Activated naive CD4-positive, alpha-beta T cell treated with anti-CD3 and anti-CD28 coated beads, Interleukin-2, amount 50 U/mL, for 72 hours (primary cell): ENCODE data around the gene VARS2. TPM values are rescaled to one million over a fixed set of nuclear protein-coding genes. Genes with fewer than 3 reads are reported as not detected.

Experiments used
- ATAC-seq, 2 donors: fragments of 150-1000 bp; cut with Tn5 transposase; 2 replicates each; pipeline ENCODE4 v1.10.0; 2021; ENCODE audit warnings: mild to moderate bottlenecking in 2 of 2, moderate library complexity in 2 of 2
- DNase-seq, 2 donors: peaks; one replicate each; pipeline ENCODE4 v3.0.0; 2021 to 2022; ENCODE audit warnings: low spot score in 2 of 2
- H3K27ac Mint-ChIP-seq, 2 donors: one replicate each; pipeline ENCODE4 v1.8.0; 2022; ENCODE audit warnings: mild to moderate bottlenecking in 2 of 2, mixed read lengths in 2 of 2
- H3K36me3 Mint-ChIP-seq, 2 donors: one replicate each; pipeline ENCODE4 v1.8.0; 2022; ENCODE audit warnings: mixed read lengths in 2 of 2
- H3K9me3 Mint-ChIP-seq, 2 donors: one replicate each; pipeline ENCODE4 v1.8.0; 2022; ENCODE audit warnings: mixed read lengths in 2 of 2
- total RNA-seq, 2 donors: library from RNA; stranded (reverse); gene quantifications; one replicate each; pipeline ENCODE4 v1.2.3, GENCODE V29; 2022

VARS2 gene
- total RNA-seq, 2 donors from 2014 or later: 55.1 to 55.7 TPM

DNA sequence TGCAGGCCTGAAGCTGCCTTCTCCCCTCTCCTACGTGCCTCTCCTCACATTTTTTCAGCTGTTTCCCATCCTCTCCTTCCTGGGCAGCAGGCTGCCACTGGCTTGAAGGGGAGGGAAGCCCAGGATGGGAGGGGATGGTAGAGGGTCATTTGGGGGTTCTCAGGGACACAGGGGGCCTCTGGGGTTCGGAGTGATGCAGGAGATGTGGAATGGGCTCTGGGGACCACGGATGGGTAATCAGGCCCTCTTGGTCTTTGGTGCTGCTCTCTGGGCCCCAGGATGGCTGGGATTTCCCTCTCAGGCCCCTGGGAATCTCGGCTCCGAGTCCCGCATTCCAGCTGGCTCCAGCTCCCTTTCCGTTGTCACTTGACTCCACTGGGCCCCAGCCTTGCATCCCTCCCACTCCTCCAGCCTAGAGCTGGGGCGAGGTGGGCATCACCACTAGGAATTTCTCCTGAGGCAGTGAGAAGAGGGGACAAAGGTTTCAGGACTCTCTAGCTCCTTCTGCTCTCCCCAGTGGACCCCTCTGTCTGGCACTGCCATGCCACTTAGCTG lies 31.8 kb upstream of the VARS2 start:
- peak in 1 of 2 donors; percentile 54 for DNase-seq
- no peaks in the 10 kb centered on the region for H3K9me3 Mint-ChIP-seq
- peak overlapping the region in 1 of 2 donors; percentile 37 for H3K27ac Mint-ChIP-seq
- H3K36me3 Mint-ChIP-seq: no peaks in the 10 kb centered on the region
- ATAC-seq: no peak

DNA sequence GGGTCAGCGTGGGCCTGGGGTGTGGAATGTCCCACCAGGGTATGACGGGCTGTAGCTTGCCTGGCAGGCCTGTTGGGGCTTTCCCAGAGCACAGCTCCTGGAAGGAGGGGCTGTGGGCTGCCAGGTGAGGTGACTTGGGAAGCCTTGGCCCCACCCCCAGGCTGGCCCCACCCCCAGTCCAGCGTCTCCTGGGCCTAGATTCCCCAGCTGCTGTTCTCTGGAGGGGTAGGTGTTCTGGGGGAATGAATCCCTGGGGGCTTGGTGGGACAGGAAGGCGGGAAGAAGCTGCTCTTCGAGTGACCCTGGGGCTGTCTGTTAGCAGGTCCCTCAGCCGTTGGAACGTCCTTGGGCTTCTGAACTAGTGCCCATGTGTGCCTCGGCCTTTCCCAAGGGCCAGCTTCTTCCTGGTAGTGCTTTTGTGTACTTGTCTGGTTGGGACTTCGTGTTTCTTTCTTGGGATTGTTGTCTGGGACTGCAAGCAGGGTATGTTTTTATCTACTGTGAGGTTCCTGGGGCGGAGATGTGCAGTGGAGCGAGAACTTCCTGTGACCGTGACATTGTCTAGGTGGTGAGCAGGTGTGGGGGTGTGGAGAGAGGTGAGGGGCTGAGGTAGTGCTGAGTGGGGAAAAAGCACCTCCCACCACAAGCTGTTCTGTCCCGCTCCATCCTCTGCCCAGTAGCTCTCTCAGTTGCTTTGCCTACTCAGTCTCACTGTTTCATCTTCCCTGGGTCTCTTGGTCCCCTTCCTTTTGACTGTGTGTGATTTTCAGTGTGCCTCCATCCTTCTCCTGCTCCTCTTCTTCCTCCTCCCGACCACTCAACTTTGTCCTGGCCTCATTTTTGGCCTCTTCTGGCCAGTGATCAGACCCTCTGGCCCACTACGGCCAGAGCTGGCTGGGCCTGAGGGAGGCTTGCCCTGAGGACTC lies 31.0 kb upstream of the VARS2 start:
- peak overlapping the region in 1 of 2 donors; percentile 61 for H3K27ac Mint-ChIP-seq
- ATAC-seq (no peak), DNase-seq (no peak)
- H3K9me3 Mint-ChIP-seq: no peaks in the 10 kb centered on the region
- no peaks in the 10 kb centered on the region for H3K36me3 Mint-ChIP-seq

DNA sequence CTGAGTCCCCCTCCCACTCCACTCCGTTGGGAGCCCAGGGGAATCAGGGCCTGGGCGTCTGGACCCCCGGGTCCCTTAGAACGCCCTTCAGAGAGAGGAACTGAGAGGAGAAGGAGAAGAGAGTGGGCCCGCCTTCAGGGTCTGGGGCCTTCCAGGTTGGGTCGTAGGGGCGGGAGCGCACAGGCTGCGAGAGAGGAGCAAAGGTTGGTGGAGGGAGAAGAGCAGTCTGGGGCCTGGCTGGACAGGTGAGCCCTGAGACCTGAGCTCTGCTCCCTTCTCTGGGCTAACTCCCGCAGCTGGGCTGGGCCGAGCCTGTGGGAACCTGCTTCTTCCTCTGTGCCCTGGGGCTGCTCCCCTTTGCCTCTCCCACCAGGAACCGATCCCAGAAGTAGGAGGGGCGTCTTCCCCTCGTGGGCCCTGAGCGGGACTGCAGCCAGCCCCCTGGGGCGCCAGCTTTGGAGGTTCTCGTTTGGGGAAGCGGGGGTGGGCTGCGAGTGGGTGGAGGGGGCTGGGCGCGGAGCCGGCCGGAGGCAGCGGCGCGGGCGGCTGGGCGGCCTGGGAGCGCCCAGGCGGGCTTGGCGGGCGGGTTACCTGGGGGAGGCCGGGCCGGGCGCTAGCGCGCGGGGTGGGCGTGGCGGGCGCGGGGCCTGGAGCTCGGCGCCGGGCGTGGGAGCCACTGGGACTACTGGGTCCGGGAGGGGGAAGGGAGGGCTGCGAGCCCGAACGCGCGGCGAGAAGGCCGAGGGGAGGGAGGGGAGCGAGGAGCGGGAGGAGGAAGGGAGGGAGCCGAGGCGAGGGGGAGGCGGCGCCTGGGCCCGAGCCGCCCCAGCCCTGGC lies 30.1 kb upstream of the VARS2 start, which contains the start of gene DDR1:
Gene DDR1, plus strand, starts transcription at position 835 of the 836 bp plus-strand sequence. CDS start 4,211 bp downstream, outside the sequence.
- peak; percentile 49 to 63 for ATAC-seq
- Mint-ChIP-seq H3K9me3 (no peaks in the 10 kb centered on the region), H3K27ac (peak within 1 kb of the TSS; percentile 27 to 78), H3K36me3 (no peaks in the 10 kb centered on the region)
- peak in 1 of 2 donors; percentile 25 for DNase-seq

- Mint-ChIP-seq H3K36me3 (no peaks in the 10 kb centered on the region), H3K27ac (peak overlapping the region in 1 of 2 donors; percentile 78), H3K9me3 (no peaks in the 10 kb centered on the region)
- DNase-seq (peak; percentile 58 to 74), ATAC-seq (peak; percentile 63 to 80)
Measured at GRCh38 chr6:30884521-30885480, 29.2 kb upstream of the VARS2 start.

DNA sequence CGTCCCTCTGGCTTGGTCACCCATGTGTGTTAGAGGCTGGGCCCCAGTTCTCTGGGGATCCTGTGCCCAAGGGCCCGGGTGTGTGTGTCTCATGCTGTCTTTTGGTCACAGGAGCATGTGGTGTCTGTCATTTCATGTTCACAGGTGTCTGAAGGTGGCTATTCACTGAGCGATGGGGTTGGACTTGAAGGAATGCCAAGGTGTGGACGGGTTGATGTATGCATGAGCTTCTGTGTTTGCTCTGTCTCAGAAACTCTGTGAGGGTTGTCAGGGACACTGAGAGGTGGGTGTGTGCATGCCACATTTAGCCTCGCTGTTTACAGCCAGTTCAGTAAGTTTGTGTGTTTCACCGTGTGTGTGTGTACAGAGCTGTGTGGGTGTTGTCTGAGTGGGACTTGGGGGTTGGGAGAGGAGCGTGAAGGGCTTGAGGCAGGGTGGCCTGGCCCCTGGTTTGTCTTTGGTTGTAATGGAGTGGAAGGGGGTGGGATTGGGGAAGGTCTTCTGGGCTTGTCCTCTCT lies 28.5 kb upstream of the VARS2 start:
- no peak for DNase-seq
- H3K27ac Mint-ChIP-seq: peak overlapping the region; percentile 27 to 78
- H3K36me3 Mint-ChIP-seq: no peaks in the 10 kb centered on the region
- peak; percentile 12 to 15 for ATAC-seq
- no peaks in the 10 kb centered on the region for H3K9me3 Mint-ChIP-seq

- Mint-ChIP-seq H3K27ac (peak overlapping the region; percentile 16 to 78), H3K36me3 (no peaks in the 10 kb centered on the region), H3K9me3 (no peaks in the 10 kb centered on the region)
- ATAC-seq: peak; percentile 37 to 49
- peak in 1 of 2 donors; percentile 30 for DNase-seq
Measured at GRCh38 chr6:30885999-30886896, 27.8 kb upstream of the VARS2 start.

- Mint-ChIP-seq H3K9me3 (no peaks in the 10 kb centered on the region), H3K36me3 (no peaks in the 10 kb centered on the region), H3K27ac (no peak overlapping the region)
- DNase-seq (no peak), ATAC-seq (no peak)
Measured at GRCh38 chr6:30886897-30887255, 27.2 kb upstream of the VARS2 start.

DNA sequence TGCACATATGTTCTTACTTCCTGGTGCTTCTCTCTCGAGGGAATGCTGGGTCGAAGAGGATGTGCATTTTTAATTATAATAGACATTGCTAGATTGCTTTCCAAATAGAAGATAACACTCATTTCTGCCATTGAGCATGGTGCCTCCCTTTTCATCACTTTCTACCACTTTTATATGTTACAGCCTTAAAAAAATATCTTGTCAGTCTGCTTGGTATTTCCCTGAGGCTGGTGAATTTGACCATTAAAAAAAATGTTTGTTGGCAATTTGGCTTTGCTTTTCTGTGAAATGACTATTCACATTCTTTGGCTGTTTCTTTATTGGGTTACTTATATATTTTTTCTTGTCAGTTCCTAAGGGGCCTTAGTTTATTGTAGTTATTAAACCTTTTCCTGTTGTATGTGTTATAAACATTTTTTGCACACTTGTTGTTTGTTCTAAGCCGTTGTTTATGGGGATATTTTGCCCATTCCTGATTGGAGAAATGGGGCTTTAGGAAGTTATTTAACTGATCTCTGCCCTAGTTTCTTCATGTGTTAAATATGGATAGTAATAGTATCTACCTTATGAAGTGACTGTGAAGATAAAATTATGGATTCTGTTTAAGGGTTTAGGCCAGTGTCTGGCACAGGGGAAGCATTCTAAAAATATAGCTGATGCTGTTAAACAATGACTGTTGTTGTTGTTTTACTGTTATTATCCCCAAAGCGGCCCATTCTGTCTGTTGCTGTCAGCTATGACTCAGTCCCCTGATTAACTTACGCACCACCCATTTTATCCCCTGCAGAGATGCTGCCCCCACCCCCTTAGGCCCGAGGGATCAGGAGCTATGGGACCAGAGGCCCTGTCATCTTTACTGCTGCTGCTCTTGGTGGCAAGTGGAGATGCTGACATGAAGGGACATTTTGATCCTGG lies 25.9 kb upstream of the VARS2 start:
- Mint-ChIP-seq H3K36me3 (no peaks in the 10 kb centered on the region), H3K27ac (no peak overlapping the region), H3K9me3 (no peaks in the 10 kb centered on the region)
- ATAC-seq (no peak), DNase-seq (no peak)

DNA sequence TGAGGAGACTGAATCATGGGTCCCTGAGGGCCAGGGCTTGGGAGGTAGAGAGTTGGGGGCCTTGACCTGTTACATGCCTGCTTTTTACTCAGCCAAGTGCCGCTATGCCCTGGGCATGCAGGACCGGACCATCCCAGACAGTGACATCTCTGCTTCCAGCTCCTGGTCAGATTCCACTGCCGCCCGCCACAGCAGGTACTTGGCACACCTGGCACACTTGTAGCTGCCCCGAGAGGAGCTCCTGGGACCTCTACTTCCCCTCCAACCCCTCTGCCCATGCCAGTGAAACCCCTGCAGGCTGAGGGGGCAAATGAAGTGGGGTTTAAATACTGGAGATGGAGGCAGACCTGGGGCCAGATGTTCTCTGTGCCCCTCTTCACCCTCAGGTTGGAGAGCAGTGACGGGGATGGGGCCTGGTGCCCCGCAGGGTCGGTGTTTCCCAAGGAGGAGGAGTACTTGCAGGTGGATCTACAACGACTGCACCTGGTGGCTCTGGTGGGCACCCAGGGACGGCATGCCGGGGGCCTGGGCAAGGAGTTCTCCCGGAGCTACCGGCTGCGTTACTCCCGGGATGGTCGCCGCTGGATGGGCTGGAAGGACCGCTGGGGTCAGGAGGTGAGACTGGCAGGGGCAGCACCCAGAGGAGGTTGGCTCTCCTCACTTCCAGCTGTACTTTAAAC lies 25.1 kb upstream of the VARS2 start:
- no peak overlapping the region for H3K27ac Mint-ChIP-seq
- H3K9me3 Mint-ChIP-seq: no peaks in the 10 kb centered on the region
- ATAC-seq (no peak), DNase-seq (no peak)
- no peaks in the 10 kb centered on the region for H3K36me3 Mint-ChIP-seq

DNA sequence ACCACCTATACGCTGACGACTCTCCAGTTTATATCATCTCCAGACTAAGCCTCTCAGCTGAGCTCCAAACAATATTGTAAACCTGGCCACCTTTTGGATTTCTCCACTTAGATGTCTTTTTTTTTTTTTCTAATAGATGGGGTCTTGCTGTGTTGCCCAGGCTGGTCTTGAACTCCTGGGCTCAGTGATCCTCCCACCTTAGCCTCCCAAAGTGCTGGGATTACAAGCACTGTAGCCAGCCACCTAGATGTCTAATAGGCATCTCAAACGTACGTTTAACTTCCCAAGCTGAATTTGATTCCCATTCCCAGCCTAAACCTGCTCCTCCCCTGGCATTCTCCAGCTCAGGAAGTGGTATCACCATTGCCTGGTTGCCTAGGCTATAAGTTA lies 24.5 kb upstream of the VARS2 start:
- Mint-ChIP-seq H3K27ac (no peak overlapping the region), H3K9me3 (no peaks in the 10 kb centered on the region), H3K36me3 (no peaks in the 10 kb centered on the region)
- DNase-seq (no peak), ATAC-seq (no peak)

DNA sequence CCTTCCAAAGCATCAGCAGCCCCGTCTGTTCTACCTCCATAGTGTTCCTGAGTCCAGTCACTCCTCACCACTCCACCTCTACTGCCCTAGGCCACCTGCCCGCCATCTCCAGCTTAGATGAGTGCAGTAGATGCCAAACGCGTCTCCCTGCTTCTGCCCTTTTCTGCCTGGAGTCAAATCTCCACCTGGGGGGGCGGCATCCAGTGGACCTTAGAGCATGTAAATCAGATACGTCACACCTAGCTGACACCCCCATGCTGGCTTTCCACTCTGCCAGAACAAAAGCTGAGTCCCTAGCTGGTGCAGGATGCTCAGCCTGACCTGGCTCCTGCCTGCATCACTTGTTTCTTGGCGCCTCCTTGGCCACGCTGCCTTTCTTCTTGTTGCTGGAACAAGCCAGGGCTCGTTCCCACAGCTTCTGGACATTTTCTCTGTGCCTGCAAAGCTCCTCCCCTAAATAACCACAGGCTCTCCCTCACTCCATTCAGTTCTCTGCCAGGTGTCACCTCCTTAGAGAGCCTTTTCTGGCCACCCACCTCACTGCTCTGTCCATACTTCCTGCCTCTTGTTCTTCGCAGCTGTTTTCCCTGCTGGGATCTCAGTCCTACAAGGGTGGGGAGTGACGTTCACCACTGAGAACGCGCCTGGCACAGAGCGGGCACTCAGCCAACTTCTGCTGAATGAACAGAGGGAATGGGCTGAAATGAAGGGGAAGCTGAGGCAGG lies 24.0 kb upstream of the VARS2 start:
- DNase-seq (no peak), ATAC-seq (no peak)
- Mint-ChIP-seq H3K36me3 (no peaks in the 10 kb centered on the region), H3K9me3 (no peaks in the 10 kb centered on the region), H3K27ac (peak overlapping the region in 1 of 2 donors; percentile 53)

DNA sequence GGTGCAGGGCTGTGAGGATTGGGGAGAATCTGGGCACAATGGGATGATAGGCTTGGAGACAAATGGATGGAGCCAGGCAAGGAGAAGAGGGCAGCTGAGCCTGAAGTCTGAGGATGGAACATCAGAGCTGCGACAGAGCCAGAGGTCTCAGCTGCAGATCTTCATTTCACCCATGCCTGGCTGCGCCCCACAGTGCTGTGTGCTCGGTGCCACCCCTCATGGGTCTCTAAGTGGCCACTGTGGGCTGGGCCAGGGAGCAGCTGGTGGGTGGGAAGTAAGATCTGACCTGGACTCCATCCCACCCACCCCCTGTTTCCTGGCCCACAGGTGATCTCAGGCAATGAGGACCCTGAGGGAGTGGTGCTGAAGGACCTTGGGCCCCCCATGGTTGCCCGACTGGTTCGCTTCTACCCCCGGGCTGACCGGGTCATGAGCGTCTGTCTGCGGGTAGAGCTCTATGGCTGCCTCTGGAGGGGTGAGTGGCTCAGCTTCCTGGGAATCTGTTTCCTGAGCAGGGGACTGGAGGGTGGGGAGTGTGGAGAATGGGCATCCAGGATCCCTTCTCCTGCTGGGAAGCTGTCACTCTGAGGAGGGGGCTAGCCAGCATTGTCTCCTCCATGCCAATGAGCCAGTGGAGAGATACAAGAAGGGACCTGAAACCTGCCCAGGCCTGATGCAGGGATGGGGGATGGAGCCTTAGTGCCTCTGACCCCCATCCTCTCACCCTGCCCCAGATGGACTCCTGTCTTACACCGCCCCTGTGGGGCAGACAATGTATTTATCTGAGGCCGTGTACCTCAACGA lies 23.2 kb upstream of the VARS2 start:
- H3K9me3 Mint-ChIP-seq: no peaks in the 10 kb centered on the region
- DNase-seq (no peak), ATAC-seq (no peak)
- peak overlapping the region in 1 of 2 donors; percentile 53 for H3K27ac Mint-ChIP-seq
- H3K36me3 Mint-ChIP-seq: no peaks in the 10 kb centered on the region

DNA sequence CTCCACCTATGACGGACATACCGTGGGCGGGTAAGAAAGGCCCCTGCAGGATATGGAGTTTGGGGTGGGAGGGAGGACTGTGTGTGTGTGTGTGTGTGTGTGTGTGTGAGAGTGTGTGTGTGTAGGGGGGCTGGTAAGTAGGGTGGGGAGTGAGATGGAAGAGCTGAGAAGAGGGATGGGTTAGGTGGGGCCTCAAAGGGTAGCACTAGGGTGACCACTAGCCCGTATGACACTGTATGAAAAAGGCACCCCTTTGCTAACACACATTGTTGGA lies 22.7 kb upstream of the VARS2 start:
- DNase-seq (no peak), ATAC-seq (no peak)
- Mint-ChIP-seq H3K27ac (no peak overlapping the region), H3K9me3 (no peaks in the 10 kb centered on the region), H3K36me3 (no peaks in the 10 kb centered on the region)
